HEK293 (cell line): ENCODE measurements around the gene CDS1.

Experiments
- CTCF ChIA-PET: fragments of 350-600 bp; formaldehyde crosslinking; extraction: SDS; loops from one replicate; lab custom pipeline; 2021; ENCODE audit warnings: antibody characterized with exemption; lab: Yijun Ruan, JAX
- POLR2A ChIA-PET: fragments of 300-600 bp; formaldehyde crosslinking; extraction: SDS; loops from one replicate; lab custom pipeline; 2020; ENCODE audit warnings: antibody characterized with exemption, inconsistent platforms; lab: Yijun Ruan, JAX
- H3K27ac ChIP-seq: fragments of 200-500 bp; sonication (Bioruptor generic); 2 replicates; pipeline ENCODE4 v1.5.1; 2014; ENCODE audit warnings: low read depth, low read length, control low read depth, inconsistent platforms; ENCODE audit errors: extremely low read depth
- H3K36me3 ChIP-seq, 2 experiments: fragments of 200-500 bp in 1 of 2; sonication (Bioruptor generic) in 1 of 2; 1 replicate in 1 of 2; 2 replicates in 1 of 2; pipeline ENCODE4 v1.5.1; 2014 to 2017; ENCODE audit warnings: inconsistent platforms in 2 of 2, low read length in 2 of 2; ENCODE audit not compliant: control insufficient read depth in 2 of 2, insufficient read depth in 1 of 2
- H3K4me1 ChIP-seq: fragments of 200-500 bp; sonication (Bioruptor generic); 2 replicates; pipeline ENCODE4 v1.5.1; 2014; ENCODE audit warnings: mild to moderate bottlenecking, low read length, inconsistent platforms; ENCODE audit not compliant: control insufficient read depth, insufficient read depth
- H3K4me3 ChIP-seq: 2 replicates; pipeline ENCODE4 v1.5.1; 2011; ENCODE audit warnings: low read depth, mild to moderate bottlenecking, control low read depth, low read length, moderate library complexity
- H3K9me3 ChIP-seq: fragments of 200-500 bp; sonication (Bioruptor generic); 2 replicates; pipeline ENCODE4 v1.5.1; 2014; ENCODE audit warnings: low read depth, low read length, inconsistent platforms; ENCODE audit not compliant: control insufficient read depth, insufficient read depth
- ATF2 ChIP-seq: fragments of 450-650 bp; formaldehyde crosslinking; IDR thresholded peaks from 2 replicates; pipeline ENCODE4 v1.5.1; 2016; ENCODE audit warnings: missing biosample characterization, missing genetic modification characterization, low read depth
- ELK4 ChIP-seq: IDR thresholded peaks from 2 replicates; pipeline ENCODE4 v1.6.1; 2011; ENCODE audit warnings: mild to moderate bottlenecking, low read depth, low read length, borderline replicate concordance
- KLF10 ChIP-seq: fragments of 450-650 bp; IDR thresholded peaks from 2 replicates; pipeline ENCODE4 v1.5.1; 2018; ENCODE audit warnings: missing biosample characterization, mild to moderate bottlenecking, missing genetic modification characterization
- PRDM2 ChIP-seq: fragments of 450-650 bp; formaldehyde crosslinking; IDR thresholded peaks from 2 replicates; pipeline ENCODE4 v1.5.1; 2016; ENCODE audit warnings: missing biosample characterization, missing genetic modification characterization, borderline replicate concordance
- REST ChIP-seq: fragments of 450-650 bp; formaldehyde crosslinking; IDR thresholded peaks from 2 replicates; pipeline ENCODE4 v1.5.1; 2016; ENCODE audit warnings: missing biosample characterization, missing genetic modification characterization
- SP3 ChIP-seq: fragments of 450-650 bp; formaldehyde crosslinking; IDR thresholded peaks from 2 replicates; pipeline ENCODE4 v1.5.1; 2016; ENCODE audit warnings: missing biosample characterization, missing genetic modification characterization
- ZEB2 ChIP-seq: fragments of 450-650 bp; formaldehyde crosslinking; IDR thresholded peaks from 2 replicates; pipeline ENCODE4 v1.5.1; 2016; ENCODE audit warnings: missing biosample characterization, missing genetic modification characterization
- ZNF133 ChIP-seq: fragments of 450-650 bp; formaldehyde crosslinking; IDR thresholded peaks from 2 replicates; pipeline ENCODE4 v1.5.1; 2016; ENCODE audit warnings: missing biosample characterization, missing genetic modification characterization
- ZNF146 ChIP-seq: fragments of 450-650 bp; formaldehyde crosslinking; IDR thresholded peaks from 2 replicates; pipeline ENCODE4 v1.5.1; 2016; ENCODE audit warnings: missing biosample characterization, missing genetic modification characterization
- ZNF18 ChIP-seq: fragments of 450-650 bp; formaldehyde crosslinking; IDR thresholded peaks from 2 replicates; pipeline ENCODE4 v1.5.1; 2016; ENCODE audit warnings: missing biosample characterization, missing genetic modification characterization
- ZNF2 ChIP-seq: fragments of 450-650 bp; formaldehyde crosslinking; IDR thresholded peaks from 2 replicates; pipeline ENCODE4 v1.5.1; 2016; ENCODE audit warnings: missing biosample characterization, missing genetic modification characterization
- ZNF248 ChIP-seq: fragments of 450-650 bp; formaldehyde crosslinking; IDR thresholded peaks from 2 replicates; pipeline ENCODE4 v1.5.1; 2017; ENCODE audit warnings: missing biosample characterization, missing genetic modification characterization
- ZNF510 ChIP-seq: fragments of 450-650 bp; formaldehyde crosslinking; IDR thresholded peaks from 2 replicates; pipeline ENCODE4 v1.5.1; 2018; ENCODE audit warnings: mild to moderate bottlenecking, missing genetic modification characterization, missing biosample characterization; ENCODE audit not compliant: insufficient replicate concordance
- ZNF514 ChIP-seq: fragments of 450-650 bp; formaldehyde crosslinking; IDR thresholded peaks from 2 replicates; pipeline ENCODE4 v1.5.1; 2016; ENCODE audit warnings: missing biosample characterization, missing genetic modification characterization
- ZNF530 ChIP-seq: fragments of 450-650 bp; formaldehyde crosslinking; IDR thresholded peaks from 2 replicates; pipeline ENCODE4 v1.5.1; 2016; ENCODE audit warnings: low read depth, missing biosample characterization, missing genetic modification characterization
- ZNF548 ChIP-seq: fragments of 450-650 bp; formaldehyde crosslinking; IDR thresholded peaks from 2 replicates; pipeline ENCODE4 v1.5.1; 2016; ENCODE audit warnings: missing biosample characterization, missing genetic modification characterization
- ZNF555 ChIP-seq: fragments of 450-650 bp; formaldehyde crosslinking; conservative IDR thresholded peaks from 2 replicates; pipeline ENCODE4 v1.5.1; 2017; ENCODE audit warnings: missing biosample characterization, mild to moderate bottlenecking, missing genetic modification characterization, inconsistent platforms
- ZNF571 ChIP-seq: fragments of 450-650 bp; formaldehyde crosslinking; IDR thresholded peaks from 2 replicates; pipeline ENCODE4 v1.5.0; 2017; ENCODE audit warnings: missing biosample characterization, missing genetic modification characterization
- ZNF654 ChIP-seq: fragments of 450-650 bp; formaldehyde crosslinking; IDR thresholded peaks from 2 replicates; pipeline ENCODE4 v1.5.1; 2016; ENCODE audit warnings: low read depth, missing biosample characterization, missing genetic modification characterization
- ZNF76 ChIP-seq: fragments of 450-650 bp; formaldehyde crosslinking; IDR thresholded peaks from 2 replicates; pipeline ENCODE4; 2016; ENCODE audit warnings: low read depth, missing biosample characterization, missing genetic modification characterization, borderline replicate concordance

CDS1 gene

GRCh38 chr4:84578540-84579402 is 4.2 kb upstream of the CDS1 start:
- no peaks in the 10 kb centered on the region for H3K9me3 ChIP-seq
- H3K4me3 ChIP-seq, result no peak overlapping the region
- H3K4me1 ChIP-seq, result no peaks in the 10 kb centered on the region
- TF ChIP-seq ZNF2 (tag by site-specific recombination), result peak; percentile 52; the same call in 1 of the 2 replicates
- TF ChIP-seq ZNF555, result no peak
- peak; percentile 68 for TF ChIP-seq ZNF654 (tag by site-specific recombination)
- POLR2A ChIA-PET, result no interaction called here
- no peak overlapping the region for H3K27ac ChIP-seq
- CTCF ChIA-PET, result interaction anchor here (0.5 to 2.2 kb wide), 22 partner anchors 11 to 934 kb away, joined by 3 to 24 read pairs (median 4); no protein-coding TSS in a partner anchor
- H3K36me3 ChIP-seq, result no peaks in the 10 kb centered on the region

GRCh38 chr4:84579403-84579776 is 3.5 kb upstream of the CDS1 start:
- POLR2A ChIA-PET, result no interaction called here
- no peaks in the 10 kb centered on the region for H3K36me3 ChIP-seq
- no peaks in the 10 kb centered on the region for H3K9me3 ChIP-seq
- no peak overlapping the region for H3K4me3 ChIP-seq
- no peak overlapping the region for H3K27ac ChIP-seq
- CTCF ChIA-PET, result interaction anchor here (0.7 to 2.2 kb wide), 11 partner anchors 12 to 934 kb away, joined by 3 to 24 read pairs (median 4); no protein-coding TSS in a partner anchor
- TF ChIP-seq ZNF18 (tag by site-specific recombination), result no peak
- no peak for TF ChIP-seq ZNF654 (tag by site-specific recombination)
- no peak for TF ChIP-seq ZNF514 (tag by site-specific recombination)
- TF ChIP-seq ELK4, result no peak
- TF ChIP-seq ZNF571 (tag by site-specific recombination), result no peak
- no peak for TF ChIP-seq ATF2
- no peak for TF ChIP-seq ZNF548 (tag by site-specific recombination)
- no peak for TF ChIP-seq SP3
- no peak for TF ChIP-seq ZNF76 (tag by site-specific recombination)
- no peak for TF ChIP-seq ZNF248 (tag by site-specific recombination)
- no peak for TF ChIP-seq ZNF133 (tag by site-specific recombination)
- TF ChIP-seq ZNF146, result no peak
- TF ChIP-seq ZEB2 (tag by site-specific recombination), result no peak
- TF ChIP-seq ZNF510, result no peak
- no peak for TF ChIP-seq REST (tag by site-specific recombination)
- TF ChIP-seq ZNF530 (tag by site-specific recombination), result no peak
- TF ChIP-seq PRDM2 (tag by site-specific recombination), result no peak
- no peak for TF ChIP-seq KLF10 (tag by site-specific recombination)
- no peaks in the 10 kb centered on the region for H3K4me1 ChIP-seq
